OCI-LY7 (cell line): ENCODE data around the gene RNF183.

Source experiments
- CTCF ChIP-seq: fragments of 200-600 bp; sonication (generic); conservative IDR thresholded peaks from 2 replicates; pipeline ENCODE4 v1.5.1; 2014; ENCODE audit warnings: mild to moderate bottlenecking, antibody characterized with exemption, low read length, moderate library complexity, mixed read lengths
- EZH2phosphoT487 ChIP-seq: fragments of 200-600 bp; sonication (generic); IDR thresholded peaks from 2 replicates; pipeline ENCODE4 v1.6.1; 2018; ENCODE audit warnings: low read depth, borderline replicate concordance, mild to moderate bottlenecking, mixed run types, antibody characterized with exemption, low read length, moderate library complexity, mixed read lengths

DNA sequence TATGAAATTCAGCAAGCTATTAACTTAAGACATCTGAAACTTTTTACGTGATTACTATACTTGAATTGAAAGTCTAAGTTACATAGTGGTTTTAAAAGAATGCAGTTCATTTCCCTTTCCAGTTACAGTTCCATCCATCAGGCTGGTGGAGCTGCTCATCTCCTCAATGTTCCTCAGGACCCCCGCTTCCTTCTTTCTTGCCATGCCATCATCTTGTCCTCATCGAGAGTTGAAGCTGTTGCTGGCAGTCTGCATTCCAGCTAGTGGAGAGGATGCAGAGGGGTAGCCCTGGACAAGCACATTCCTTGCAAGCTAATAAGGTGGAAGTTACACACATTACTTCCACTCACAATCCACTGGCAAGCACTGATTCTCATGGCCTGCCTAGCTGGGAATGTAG lies 8.8 kb upstream of the RNF183 start:
- TF ChIP-seq CTCF (no peak), EZH2phosphoT487 (no peak)
